GM13977 (cell line): Measurements from ENCODE around the gene NOS1AP.

Experiments used
- DNase-seq: peaks from one replicate; pipeline ENCODE4 v3.0.0; 2012; ENCODE audit warnings: low spot score
- CTCF ChIP-seq: IDR thresholded peaks from 2 replicates; pipeline ENCODE4 v1.5.1; 2012; ENCODE audit warnings: mild to moderate bottlenecking, control low read depth; ENCODE audit not compliant: insufficient read depth; ENCODE audit errors: extremely low read depth, missing control alignments
- in situ Hi-C: fragments of 300-500 bp; cut with MboI; formaldehyde crosslinking; loops from one replicate; pipeline ENCODE4 v1.12.0; 2022; ENCODE audit warnings: low sequenced_read_pairs, low pct_unique_long_range_greater_than_20kb, mixed read lengths, inconsistent platforms; ENCODE audit not compliant: unreplicated experiment

NOS1AP gene

GRCh38 chr1:162133566-162133965, 64.1 kb downstream of the NOS1AP start:
- no peak for TF ChIP-seq CTCF
- no peak for DNase-seq
- in situ Hi-C loops, result no loop called here

- in situ Hi-C loops, result no loop called here
- no peak for DNase-seq
- TF ChIP-seq CTCF, result no peak
These were observed 65.2 kb downstream of the NOS1AP start for GRCh38 chr1:162134646-162135045.

- no peak for TF ChIP-seq CTCF
- DNase-seq, result no peak
- in situ Hi-C loops, result no loop called here
These were observed 65.8 kb downstream of the NOS1AP start for GRCh38 chr1:162135271-162135775.

GRCh38 chr1:162136760-162137159, 67.3 kb downstream of the NOS1AP start:
- in situ Hi-C loops, result no loop called here
- no peak for DNase-seq
- TF ChIP-seq CTCF, result no peak

DNA sequence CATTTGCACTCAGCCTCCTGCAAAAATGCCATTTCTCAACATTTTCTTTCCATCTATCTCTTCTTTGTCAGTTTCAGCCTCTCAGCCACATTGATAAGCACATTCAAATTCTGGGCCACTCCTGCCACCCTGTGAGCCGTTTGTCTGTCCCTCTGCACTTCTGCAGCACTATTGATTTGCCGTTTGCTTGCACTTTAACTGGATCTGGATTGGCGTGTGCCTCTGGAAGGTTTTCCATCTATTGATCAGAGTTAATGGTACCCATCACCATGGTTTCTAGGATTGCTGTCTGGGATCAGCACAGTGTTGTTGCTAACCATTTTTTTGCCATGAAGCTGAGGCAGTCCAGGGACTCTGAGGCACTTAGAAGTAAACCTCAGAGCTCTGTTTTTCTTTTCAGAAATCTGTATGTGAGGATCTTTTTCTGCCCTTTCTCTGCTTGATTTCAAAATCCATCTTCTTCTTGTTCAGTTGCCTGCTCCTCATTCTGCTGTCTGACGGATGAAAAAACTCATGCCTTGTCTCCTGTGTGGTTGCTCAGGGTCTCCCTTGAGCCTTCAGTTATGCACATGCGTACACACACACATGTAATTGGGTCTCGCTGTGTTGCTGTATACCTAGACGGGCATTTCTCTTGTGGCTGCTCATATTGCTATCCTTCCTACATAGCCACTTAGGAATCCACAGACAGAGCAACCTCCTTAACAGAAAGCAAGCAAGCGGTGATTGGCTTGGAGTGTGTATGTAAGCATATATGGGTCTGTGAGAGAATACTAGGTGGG, 67.9 kb downstream of the NOS1AP start:
- in situ Hi-C loops, result no loop called here
- no peak for DNase-seq
- no peak for TF ChIP-seq CTCF

DNA sequence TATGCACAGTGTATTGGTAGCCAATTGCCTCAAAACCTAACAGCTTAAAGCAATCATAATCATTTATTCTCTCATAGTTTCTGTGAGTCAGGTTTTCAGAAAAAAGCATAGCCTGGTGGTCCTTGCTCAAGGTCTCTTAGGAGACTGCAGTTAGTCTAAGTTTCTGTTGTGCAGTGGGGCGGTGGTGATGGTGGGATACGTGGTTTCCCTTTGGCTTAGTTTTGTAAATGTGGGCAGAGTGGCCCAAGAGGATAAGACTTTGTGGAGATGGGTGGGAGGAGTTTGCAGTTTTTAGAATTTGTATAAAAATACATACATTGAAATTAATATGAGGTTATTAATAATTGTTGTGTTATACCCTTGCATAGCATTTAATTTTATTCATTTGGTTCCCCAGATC, 68.6 kb downstream of the NOS1AP start:
- no peak for DNase-seq
- no peak for TF ChIP-seq CTCF
- in situ Hi-C loops, result no loop called here
